ENCODE data around the gene THADA.

The THADA gene

DNA sequence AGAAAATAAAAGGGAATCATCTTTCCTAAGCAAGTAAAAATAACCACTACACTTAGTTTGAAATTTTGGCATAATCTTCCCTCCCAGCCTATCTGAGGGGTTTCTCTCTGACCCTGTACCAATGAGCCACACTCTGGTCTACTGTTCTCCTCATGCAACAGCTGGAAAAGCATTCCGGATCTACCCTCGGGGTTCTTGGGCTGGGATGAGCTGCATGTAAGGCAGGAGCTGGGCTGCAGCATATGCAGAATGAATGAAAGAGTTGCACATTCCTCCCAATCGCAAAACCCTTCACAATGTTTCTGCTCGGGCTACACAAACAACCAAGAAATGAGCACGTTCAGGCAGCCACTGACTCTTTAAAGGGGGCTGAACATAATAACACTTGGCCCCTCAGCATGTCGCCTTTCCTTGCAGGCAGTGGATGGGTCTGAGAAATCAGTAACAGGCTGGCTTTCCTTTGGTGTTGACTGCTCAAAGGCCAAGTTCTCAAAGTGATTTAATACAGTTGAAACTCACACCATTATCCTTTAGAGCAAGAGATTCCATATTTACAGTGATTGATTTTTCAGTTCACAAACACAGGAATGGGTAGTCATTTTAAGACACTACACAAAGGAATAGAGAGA, 189.1 kb downstream of the THADA start:
- H3F3A ChIP-seq (ENCODE audit: control insufficient read depth, insufficient read depth), result no peaks in the 10 kb centered on the region
- H3K4me2 ChIP-seq (ENCODE audit: low read length), result no peak overlapping the region
- H3K4me3 ChIP-seq (ENCODE audit: low read length), result no peak overlapping the region
- peaks cover 50% of the 10 kb centered on the region for H3K4me1 ChIP-seq (ENCODE audit: control insufficient read depth, low read length)
- no peaks in the 10 kb centered on the region for H3K36me3 ChIP-seq (ENCODE audit: control insufficient read depth, low read length)
- no peaks in the 10 kb centered on the region for H3K9me2 ChIP-seq (replicated peaks; ENCODE audit: control insufficient read depth, low read length)
- H4K20me1 ChIP-seq (ENCODE audit: control insufficient read depth, insufficient read depth, low read depth, low read length), result no peaks in the 10 kb centered on the region
- no peaks in the 10 kb centered on the region for H3K9me3 ChIP-seq (ENCODE audit: control insufficient read depth, insufficient read depth, low read length)
- H3K27me3 ChIP-seq (ENCODE audit: control insufficient read depth, low read length), result no peaks in the 10 kb centered on the region
- TF ChIP-seq EZH2phosphoT487 (IDR thresholded peaks at IDR 0.05; ENCODE audit: borderline replicate concordance, low read length) (no peak), CTCF (IDR thresholded peaks at IDR 0.05; ENCODE audit: low read depth, low read length, poor library complexity, severe bottlenecking) (no peak)
- no peaks in the 10 kb centered on the region for H3K79me2 ChIP-seq (ENCODE audit: control insufficient read depth, low read length)
- H3K27ac ChIP-seq (ENCODE audit: low read depth, low read length), result no peak overlapping the region

DNA sequence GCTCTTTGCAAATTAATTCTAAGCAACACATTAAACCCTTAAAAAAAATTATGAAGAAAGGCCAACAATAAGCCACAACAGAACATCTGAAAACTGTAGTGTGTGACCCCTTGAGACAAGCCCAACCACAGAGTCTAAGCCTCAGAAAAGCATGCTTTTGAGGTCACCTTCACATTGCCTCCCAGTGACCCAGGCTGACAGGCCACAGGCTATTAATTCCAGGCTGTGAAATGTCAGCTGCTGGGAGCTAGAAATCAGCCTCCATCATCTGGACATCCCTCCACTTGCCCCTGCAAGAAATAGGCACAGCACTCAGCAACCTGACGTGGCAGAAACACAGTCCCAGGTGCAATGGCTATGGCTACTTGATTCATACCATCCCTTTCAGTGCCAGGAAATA, 190.0 kb downstream of the THADA start:
- Histone ChIP-seq H4K20me1 (ENCODE audit: control insufficient read depth, insufficient read depth, low read depth, low read length) (no peaks in the 10 kb centered on the region), H3K79me2 (ENCODE audit: control insufficient read depth, low read length) (no peaks in the 10 kb centered on the region), H3K9me2 (replicated peaks; ENCODE audit: control insufficient read depth, low read length) (no peaks in the 10 kb centered on the region), H3K9me3 (ENCODE audit: control insufficient read depth, insufficient read depth, low read length) (no peaks in the 10 kb centered on the region), H3K4me1 (ENCODE audit: control insufficient read depth, low read length) (peaks cover 54% of the 10 kb centered on the region), H3K27me3 (ENCODE audit: control insufficient read depth, low read length) (no peaks in the 10 kb centered on the region), H3K4me3 (ENCODE audit: low read length) (no peak overlapping the region), H3K4me2 (ENCODE audit: low read length) (no peak overlapping the region), H3K27ac (ENCODE audit: low read depth, low read length) (no peak overlapping the region), H3K36me3 (ENCODE audit: control insufficient read depth, low read length) (no peaks in the 10 kb centered on the region), H3F3A (ENCODE audit: control insufficient read depth, insufficient read depth) (no peaks in the 10 kb centered on the region)
- TF ChIP-seq CTCF (IDR thresholded peaks at IDR 0.05; ENCODE audit: low read depth, low read length, poor library complexity, severe bottlenecking) (no peak), EZH2phosphoT487 (IDR thresholded peaks at IDR 0.05; ENCODE audit: borderline replicate concordance, low read length) (no peak)

- Histone ChIP-seq H3K9me3 (ENCODE audit: control insufficient read depth, insufficient read depth, low read length) (no peaks in the 10 kb centered on the region), H3K9me2 (replicated peaks; ENCODE audit: control insufficient read depth, low read length) (no peaks in the 10 kb centered on the region), H3K27ac (ENCODE audit: low read depth, low read length) (peak overlapping the region; percentile 38), H3K36me3 (ENCODE audit: control insufficient read depth, low read length) (peaks cover 9% of the 10 kb centered on the region), H3K27me3 (ENCODE audit: control insufficient read depth, low read length) (no peaks in the 10 kb centered on the region), H4K20me1 (ENCODE audit: control insufficient read depth, insufficient read depth, low read depth, low read length) (no peaks in the 10 kb centered on the region), H3K4me2 (ENCODE audit: low read length) (peak overlapping the region; percentile 35), H3K79me2 (ENCODE audit: control insufficient read depth, low read length) (no peaks in the 10 kb centered on the region), H3K4me3 (ENCODE audit: low read length) (peak overlapping the region; percentile 5), H3K4me1 (ENCODE audit: control insufficient read depth, low read length) (peaks cover 40% of the 10 kb centered on the region), H3F3A (ENCODE audit: control insufficient read depth, insufficient read depth) (no peaks in the 10 kb centered on the region)
- no peak for TF ChIP-seq CTCF (IDR thresholded peaks at IDR 0.05; ENCODE audit: low read depth, low read length, poor library complexity, severe bottlenecking)
- no peak for TF ChIP-seq EZH2phosphoT487 (IDR thresholded peaks at IDR 0.05; ENCODE audit: borderline replicate concordance, low read length)
These were observed 193.3 kb downstream of the THADA start for GRCh38 chr2:43402452-43402937.

All from DOHH2 (cell line).